ENCODE measurements around the gene ZNF25.
A peak's percentile ranks its signal among the peaks of the same experiment; 100 is the strongest.

DNA sequence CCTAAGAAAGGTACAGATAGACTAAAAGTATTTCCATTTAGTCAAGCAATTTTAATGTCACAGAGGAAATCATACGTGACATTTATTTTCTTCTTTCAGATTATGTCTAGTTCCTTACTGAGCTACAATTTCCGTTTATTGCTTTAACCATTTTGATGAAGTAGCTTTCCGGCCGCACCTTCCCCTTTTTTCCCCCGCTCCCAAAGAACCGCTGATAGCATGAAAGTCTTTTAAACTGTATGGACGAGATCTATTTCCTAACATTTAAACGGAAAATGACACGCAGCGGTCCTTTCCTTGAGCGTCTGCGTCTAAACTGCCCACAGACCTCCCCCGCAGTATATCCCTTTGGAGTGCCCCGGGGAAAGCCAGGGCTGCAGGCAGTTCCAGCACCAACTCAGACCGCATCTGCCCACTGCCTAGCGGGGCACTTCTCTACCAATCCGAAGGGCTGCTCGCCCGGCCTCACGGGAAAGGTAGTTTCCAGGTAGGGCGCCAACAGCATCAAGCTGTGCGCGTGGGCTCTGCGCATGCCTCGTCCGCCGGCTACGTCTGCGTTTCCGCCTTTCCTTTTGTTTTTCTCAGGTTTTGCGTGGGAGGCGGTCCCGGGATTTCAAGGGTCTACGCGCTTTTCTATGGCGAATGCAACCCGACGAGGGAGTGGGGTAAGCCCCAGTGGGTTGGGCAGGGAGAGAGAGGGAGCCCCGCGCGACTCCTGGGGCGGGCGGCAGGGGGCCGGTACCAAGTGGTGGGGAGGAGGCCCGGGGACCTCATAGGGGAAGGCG lies 33.9 kb upstream of the ZNF25 start, which contains the start of gene ZNF33A:
- TF ChIP-seq CTCF (IDR thresholded peaks at IDR 0.05), result peak in 1 of 3 donors; percentile 6
- TF ChIP-seq EP300 (IDR thresholded peaks at IDR 0.05), result no peak
